MM.1S (cell line): Measurements from ENCODE around the gene SH3GL3.

Experiments
- CTCF ChIP-seq: fragments of 300-600 bp; sonication (generic); IDR thresholded peaks from 2 replicates; pipeline ENCODE4 v1.5.1; 2016; ENCODE audit warnings: antibody characterized with exemption, low read length, mixed read lengths
- EZH2 ChIP-seq: fragments of 300-600 bp; sonication (generic); optimal IDR thresholded peaks from 2 replicates; pipeline ENCODE3; 2017; ENCODE audit warnings: low read depth, mild to moderate bottlenecking, antibody characterized with exemption, low read length, mixed read lengths
- EZH2phosphoT487 ChIP-seq: fragments of 300-600 bp; sonication (generic); IDR thresholded peaks from 2 replicates; pipeline ENCODE4 v1.6.1; 2018; ENCODE audit warnings: antibody characterized with exemption, low read length

GRCh38 chr15:83504365-83504764 lies 57.2 kb downstream of the SH3GL3 start:
- TF ChIP-seq CTCF (no peak), EZH2phosphoT487 (no peak), EZH2 (no peak)
